Tibial artery (tissue), 4 donors: ENCODE data around the gene FSIP1.

Source experiments
- DNase-seq, 2 donors: peaks; one replicate each; pipeline ENCODE4 v3.0.0-alpha.2; 2019
- H3K27ac ChIP-seq, 2 donors: fragments of 200-600 bp; sonication (generic) in 1 of 2; 1 replicate in 1 of 2; 2 replicates in 1 of 2; pipeline ENCODE4 v1.5.1; 2018 to 2019; ENCODE audit warnings: mild to moderate bottlenecking in 1 of 2
- H3K27me3 ChIP-seq, 2 donors: fragments of 200-600 bp; sonication (generic) in 1 of 2; one replicate each; pipeline versions ENCODE4 v1.5.1 to v1.6.0; 2016 to 2019
- H3K36me3 ChIP-seq, 3 donors: fragments of 200-600 bp; sonication (generic) in 2 of 3; one replicate each; pipeline ENCODE4 v1.5.1; 2016 to 2019; ENCODE audit warnings: mild to moderate bottlenecking in 2 of 3
- H3K4me1 ChIP-seq, 4 donors: fragments of 200-600 bp; sonication (generic) in 2 of 4; 1 replicate in 3 of 4; 2 replicates in 1 of 4; pipeline ENCODE4 v1.5.1; 2016 to 2019
- H3K4me3 ChIP-seq, 2 donors: fragments of 200-600 bp; sonication (generic) in 1 of 2; 1 replicate in 1 of 2; 2 replicates in 1 of 2; pipeline ENCODE4 v1.5.1; 2018 to 2019; ENCODE audit warnings: mild to moderate bottlenecking in 2 of 2
- H3K9me3 ChIP-seq, 3 donors: fragments of 200-600 bp; sonication (generic) in 1 of 3; one replicate each; pipeline ENCODE4 v1.5.1; 2016 to 2019
- intact Hi-C: fragments of 100-400 bp; cut with DNase I; formaldehyde crosslinking; loops from one replicate; pipeline ENCODE4 v1.15.0; 2023; ENCODE audit warnings: low total_unique reads
- TF ChIP-seq, protein P1 (sequence below), 2 experiments: fragments of 200-600 bp in 1 of 2; fragments of 450-650 bp in 1 of 2; IDR thresholded peaks; one replicate each; pipeline ENCODE4 v1.5.1; 2017 to 2019; ENCODE audit warnings: antibody characterized with exemption in 2 of 2, mild to moderate bottlenecking in 1 of 2, moderate library complexity in 1 of 2

FSIP1 gene

GRCh38 chr15:39743611-39744010 lies 39.0 kb downstream of the FSIP1 start:
- H3K27ac ChIP-seq = no peak overlapping the region
- H3K9me3 ChIP-seq = no peaks in the 10 kb centered on the region
- TF ChIP-seq, protein P1, sequence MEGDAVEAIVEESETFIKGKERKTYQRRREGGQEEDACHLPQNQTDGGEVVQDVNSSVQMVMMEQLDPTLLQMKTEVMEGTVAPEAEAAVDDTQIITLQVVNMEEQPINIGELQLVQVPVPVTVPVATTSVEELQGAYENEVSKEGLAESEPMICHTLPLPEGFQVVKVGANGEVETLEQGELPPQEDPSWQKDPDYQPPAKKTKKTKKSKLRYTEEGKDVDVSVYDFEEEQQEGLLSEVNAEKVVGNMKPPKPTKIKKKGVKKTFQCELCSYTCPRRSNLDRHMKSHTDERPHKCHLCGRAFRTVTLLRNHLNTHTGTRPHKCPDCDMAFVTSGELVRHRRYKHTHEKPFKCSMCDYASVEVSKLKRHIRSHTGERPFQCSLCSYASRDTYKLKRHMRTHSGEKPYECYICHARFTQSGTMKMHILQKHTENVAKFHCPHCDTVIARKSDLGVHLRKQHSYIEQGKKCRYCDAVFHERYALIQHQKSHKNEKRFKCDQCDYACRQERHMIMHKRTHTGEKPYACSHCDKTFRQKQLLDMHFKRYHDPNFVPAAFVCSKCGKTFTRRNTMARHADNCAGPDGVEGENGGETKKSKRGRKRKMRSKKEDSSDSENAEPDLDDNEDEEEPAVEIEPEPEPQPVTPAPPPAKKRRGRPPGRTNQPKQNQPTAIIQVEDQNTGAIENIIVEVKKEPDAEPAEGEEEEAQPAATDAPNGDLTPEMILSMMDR (IDR thresholded peaks at IDR 0.05) = no peak
- no peak for DNase-seq
- H3K4me1 ChIP-seq = no peaks in the 10 kb centered on the region
- H3K4me3 ChIP-seq = no peak overlapping the region
- intact Hi-C loops = no loop called here
- no peaks in the 10 kb centered on the region for H3K36me3 ChIP-seq
- peaks cover 0 to 2% of the 10 kb centered on the region in 2 donors for H3K27me3 ChIP-seq

- DNase-seq = no peak
- H3K27me3 ChIP-seq = no peaks in the 10 kb centered on the region
- intact Hi-C loops = no loop called here
- H3K9me3 ChIP-seq = no peaks in the 10 kb centered on the region
- TF ChIP-seq, protein P1 (IDR thresholded peaks at IDR 0.05) = no peak
- H3K4me3 ChIP-seq = no peak overlapping the region
- no peaks in the 10 kb centered on the region for H3K36me3 ChIP-seq
- H3K27ac ChIP-seq = no peak overlapping the region
- no peaks in the 10 kb centered on the region for H3K4me1 ChIP-seq
Measured at GRCh38 chr15:39741258-39741657, 41.4 kb downstream of the FSIP1 start.

DNA sequence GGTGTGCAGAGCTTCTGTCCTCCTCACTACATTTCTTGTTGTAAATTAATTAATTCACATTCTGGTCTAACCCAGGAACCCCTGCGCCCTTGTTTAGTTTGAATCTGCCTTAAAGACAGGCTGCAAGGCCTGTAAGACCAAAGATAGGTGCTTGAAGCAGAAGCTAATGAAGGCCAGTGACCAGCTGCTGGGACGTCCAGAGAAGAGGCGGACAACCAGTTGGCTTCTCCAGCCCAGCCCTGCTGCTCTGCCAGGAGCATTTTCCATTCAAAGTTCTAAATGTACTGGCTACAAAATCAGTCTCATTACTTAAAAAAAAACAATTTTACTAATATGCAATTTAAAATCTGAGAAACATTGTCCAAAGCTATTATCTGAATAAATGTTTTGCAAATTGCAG lies 43.6 kb downstream of the FSIP1 start:
- Histone ChIP-seq H3K9me3 (no peaks in the 10 kb centered on the region), H3K27ac (no peak overlapping the region), H3K36me3 (no peaks in the 10 kb centered on the region), H3K4me1 (no peaks in the 10 kb centered on the region), H3K27me3 (no peaks in the 10 kb centered on the region), H3K4me3 (no peak overlapping the region)
- no peak for DNase-seq
- TF ChIP-seq, protein P1 (IDR thresholded peaks at IDR 0.05) = no peak
- intact Hi-C loops = no loop called here

GRCh38 chr15:39737196-39737550 lies 45.5 kb downstream of the FSIP1 start:
- no peak overlapping the region for H3K27ac ChIP-seq
- intact Hi-C loops = no loop called here

GRCh38 chr15:39736412-39737195 lies 46.0 kb downstream of the FSIP1 start:
- TF ChIP-seq, protein P1 (IDR thresholded peaks at IDR 0.05) = no peak
- Histone ChIP-seq H3K4me3 (no peak overlapping the region), H3K27ac (no peak overlapping the region), H3K36me3 (no peaks in the 10 kb centered on the region), H3K4me1 (no peaks in the 10 kb centered on the region), H3K9me3 (no peaks in the 10 kb centered on the region), H3K27me3 (no peaks in the 10 kb centered on the region)
- DNase-seq = no peak
- intact Hi-C loops = no loop called here

More at GRCh38 chr15:39737196-39737550, 45.5 kb downstream of the FSIP1 start:
- no peaks in the 10 kb centered on the region for H3K36me3 ChIP-seq
- no peaks in the 10 kb centered on the region for H3K4me1 ChIP-seq
- H3K9me3 ChIP-seq = no peaks in the 10 kb centered on the region
- no peaks in the 10 kb centered on the region for H3K27me3 ChIP-seq
- DNase-seq = no peak
- H3K4me3 ChIP-seq = no peak overlapping the region
- TF ChIP-seq, protein P1 (IDR thresholded peaks at IDR 0.05) = no peak
